HepG2 (cell line): ENCODE measurements around the gene SLC29A1. TPM values are rescaled to one million over a fixed set of nuclear protein-coding genes. Genes with fewer than 3 reads are reported as not detected.

Source experiments
- ARHGAP35 ChIP-seq: sonication (generic); formaldehyde crosslinking; IDR thresholded peaks from 2 replicates; pipeline ENCODE4 v1.9.0; 2022; ENCODE audit warnings: mild to moderate bottlenecking, inconsistent platforms, moderate library complexity, missing genetic modification reagents, borderline replicate concordance
- ELF4 ChIP-seq: sonication (generic); formaldehyde crosslinking; IDR thresholded peaks from 2 replicates; pipeline ENCODE4 v1.5.0; 2020; ENCODE audit warnings: missing genetic modification reagents, mild to moderate bottlenecking, moderate library complexity, borderline replicate concordance
- ETV5 ChIP-seq: IDR thresholded peaks from 2 replicates; pipeline ENCODE4 v1.6.1; 2018; ENCODE audit warnings: missing biosample characterization, missing genetic modification reagents, inconsistent platforms, borderline replicate concordance
- HOXA5 ChIP-seq: sonication (generic); formaldehyde crosslinking; IDR thresholded peaks from 2 replicates; pipeline ENCODE4 v1.4.0; 2020; ENCODE audit warnings: missing genetic modification reagents
- IRF2 ChIP-seq: IDR thresholded peaks from 2 replicates; pipeline ENCODE4 v1.6.1; 2018; ENCODE audit warnings: missing genetic modification reagents, missing compliant biosample characterization
- KAT7 ChIP-seq: IDR thresholded peaks from 2 replicates; pipeline ENCODE4 v1.6.1; 2018; ENCODE audit warnings: borderline replicate concordance, missing compliant biosample characterization
- MIER3 ChIP-seq: IDR thresholded peaks from 2 replicates; pipeline ENCODE4 v1.6.1; 2016; ENCODE audit warnings: missing compliant biosample characterization, borderline replicate concordance
- NBN ChIP-seq: fragments of 450-650 bp; conservative IDR thresholded peaks from 2 replicates; pipeline ENCODE4 v1.6.1; 2017
- NR1H2 ChIP-seq: sonication (generic); formaldehyde crosslinking; IDR thresholded peaks from 2 replicates; pipeline ENCODE4 v1.8.1; 2022; ENCODE audit warnings: low read depth, missing genetic modification reagents, borderline replicate concordance
- RFX5 ChIP-seq: IDR thresholded peaks from 2 replicates; pipeline ENCODE4 v1.6.1; 2011; ENCODE audit warnings: low read depth, low read length, improper control_type of control experiment
- SKI ChIP-seq: fragments of 450-650 bp; IDR thresholded peaks from one replicate; pipeline ENCODE4 v1.6.1; 2018; ENCODE audit warnings: mild to moderate bottlenecking; ENCODE audit not compliant: partially characterized antibody
- TGIF2 ChIP-seq: IDR thresholded peaks from 2 replicates; pipeline ENCODE4 v1.6.1; 2016; ENCODE audit warnings: control low read depth, missing compliant biosample characterization
- TOE1 ChIP-seq: sonication (generic); formaldehyde crosslinking; IDR thresholded peaks from 2 replicates; pipeline ENCODE4 v1.4.0; 2020; ENCODE audit warnings: mild to moderate bottlenecking, missing genetic modification reagents
- ZBTB26 ChIP-seq: IDR thresholded peaks from 2 replicates; pipeline ENCODE4 v1.6.1; 2016; ENCODE audit warnings: missing compliant biosample characterization, missing genetic modification reagents, borderline replicate concordance
- ZC3H4 ChIP-seq: sonication (generic); formaldehyde crosslinking; IDR thresholded peaks from 2 replicates; pipeline ENCODE4 v1.4.0; 2020; ENCODE audit warnings: missing genetic modification reagents, borderline replicate concordance
- ZMAT3 ChIP-seq: sonication (generic); formaldehyde crosslinking; conservative IDR thresholded peaks from 2 replicates; pipeline ENCODE4 v1.7.0; 2021; ENCODE audit warnings: missing genetic modification reagents
- ZNF10 ChIP-seq: sonication (generic); formaldehyde crosslinking; IDR thresholded peaks from 2 replicates; pipeline ENCODE4 v1.4.0; 2020; ENCODE audit warnings: mild to moderate bottlenecking, low read depth, missing genetic modification reagents, borderline replicate concordance
- ZNF337 ChIP-seq: sonication (generic); formaldehyde crosslinking; IDR thresholded peaks from 2 replicates; pipeline ENCODE4 v1.5.1; 2020; ENCODE audit warnings: missing genetic modification reagents, low read depth, mild to moderate bottlenecking, borderline replicate concordance
- ZNF33B ChIP-seq: sonication (generic); formaldehyde crosslinking; IDR thresholded peaks from 2 replicates; pipeline ENCODE4 v1.5.1; 2020; ENCODE audit warnings: mild to moderate bottlenecking, missing genetic modification reagents
- ZNF652 ChIP-seq: IDR thresholded peaks from 2 replicates; pipeline ENCODE4 v1.6.1; 2016; ENCODE audit warnings: low read depth, borderline replicate concordance
- ZNF670 ChIP-seq: sonication (generic); formaldehyde crosslinking; IDR thresholded peaks from 2 replicates; pipeline ENCODE4 v1.8.0; 2022; ENCODE audit warnings: mild to moderate bottlenecking, missing genetic modification reagents, borderline replicate concordance
- ZNF768 ChIP-seq: sonication (generic); formaldehyde crosslinking; IDR thresholded peaks from 2 replicates; pipeline ENCODE4 v1.4.0; 2020; ENCODE audit warnings: missing genetic modification reagents
- ZNF780A ChIP-seq: sonication (generic); formaldehyde crosslinking; IDR thresholded peaks from 2 replicates; pipeline ENCODE4 v1.8.0; 2022; ENCODE audit warnings: mild to moderate bottlenecking, missing genetic modification reagents, moderate library complexity
- ZSCAN31 ChIP-seq: sonication (generic); formaldehyde crosslinking; IDR thresholded peaks from 2 replicates; pipeline ENCODE4 v1.5.0; 2020; ENCODE audit warnings: low read depth, mild to moderate bottlenecking, missing genetic modification reagents
- polyA plus RNA-seq, 8 experiments: library from polyadenylated mRNA; depleted of rRNA in 3 of 8; stranded (reverse) in 7 of 8; unstranded in 1 of 8; fragments of >200 nt; fragmentation: Illumina TruSeq in 4 of 8; extraction: Trizol in 4 of 8; gene quantifications; 2 replicates each; pipeline versions ENCODE4 v1.2.1 to v1.2.3, GENCODE V29; 2011 to 2016; ENCODE audit warnings: low read depth in 4 of 8, missing spikeins in 1 of 8, mixed read lengths in 1 of 8; ENCODE audit not compliant: insufficient read depth in 1 of 8
- total RNA-seq, 5 experiments: library from RNA; depleted of rRNA; stranded (reverse); fragments of >200 nt; fragmentation: Illumina TruSeq; extraction: Trizol; gene quantifications; 2 replicates each; pipeline ENCODE4 v1.2.3, GENCODE V29; 2016; ENCODE audit warnings: low read depth in 1 of 5
- TF ChIP-seq, protein P1 (sequence below): IDR thresholded peaks from 2 replicates; pipeline ENCODE4 v1.6.1; 2016; ENCODE audit warnings: missing compliant biosample characterization, missing genetic modification reagents, borderline replicate concordance
- TF ChIP-seq, protein P2 (sequence below): IDR thresholded peaks from 2 replicates; pipeline ENCODE4 v1.6.1; 2016; ENCODE audit warnings: missing genetic modification reagents, missing compliant biosample characterization
- TF ChIP-seq, protein P3 (sequence below): sonication (generic); formaldehyde crosslinking; IDR thresholded peaks from 2 replicates; pipeline ENCODE4 v1.4.0; 2020; ENCODE audit warnings: missing genetic modification reagents

Gene SLC29A1
- total and polyA plus RNA-seq, 2 of the 13 experiments (the other 11 are each of a cell fraction or from before 2014, with no cell fraction given) = 43.2 to 106 TPM

DNA sequence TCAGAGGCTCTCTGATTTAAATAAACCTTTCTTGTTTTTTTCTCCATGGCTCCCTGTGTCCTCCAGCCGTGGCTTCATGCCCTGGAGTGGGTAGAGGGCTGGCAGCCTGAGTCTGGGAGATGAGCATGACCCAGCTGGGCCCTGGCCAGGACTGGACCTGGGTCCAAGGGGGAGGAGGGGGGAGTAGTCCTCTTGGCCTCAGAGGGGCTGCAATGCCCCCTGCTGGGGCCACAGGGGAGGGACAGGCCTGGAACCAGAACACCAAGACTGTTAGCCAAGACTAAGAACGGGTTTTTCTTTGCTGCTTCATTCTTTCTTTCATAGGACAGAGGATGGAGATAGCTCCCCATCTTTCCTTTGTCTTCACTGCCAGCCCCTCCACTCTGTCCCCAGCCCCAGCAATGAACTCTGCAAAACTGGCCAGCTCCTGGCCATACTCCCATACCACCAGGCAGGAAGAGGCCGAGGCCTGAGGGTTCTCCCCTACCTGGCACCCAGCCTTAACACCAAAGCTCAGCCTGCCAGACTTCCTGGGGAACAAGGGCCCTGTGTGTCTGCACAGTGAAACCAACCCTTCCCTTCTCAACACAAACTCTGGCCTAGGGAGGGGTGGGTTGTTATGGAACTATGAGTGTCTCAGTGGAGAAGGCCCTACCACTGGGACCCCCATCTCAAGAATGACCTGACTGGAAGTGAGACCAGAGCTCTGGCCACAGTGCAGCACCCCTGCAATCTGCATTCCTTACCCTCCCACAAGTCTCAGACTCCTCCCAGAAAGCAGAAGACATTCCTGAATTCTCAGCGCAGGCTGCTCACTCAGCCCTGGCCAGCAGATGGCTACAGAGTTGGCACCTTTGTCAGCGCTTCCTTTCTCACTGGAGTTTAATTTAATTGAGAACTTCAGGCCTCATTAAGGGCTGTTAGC lies 11.0 kb downstream of the SLC29A1 start (continued):
- peak; percentile 81; the same call in 1 of the 2 replicates for TF ChIP-seq MIER3 (CRISPR knock-in tag)
- peak; percentile 27; the same call in 1 of the 2 replicates for TF ChIP-seq ZBTB26 (CRISPR knock-in tag)
- 0 out of 2 replicates have a peak, but pooled peaks have one; percentile 50 for TF ChIP-seq IRF2
- peak; percentile 83 for TF ChIP-seq ZSCAN31
- TF ChIP-seq NR1H2 (CRISPR knock-in tag) = no peak
- TF ChIP-seq ZNF780A = no peak
- TF ChIP-seq, protein P1, sequence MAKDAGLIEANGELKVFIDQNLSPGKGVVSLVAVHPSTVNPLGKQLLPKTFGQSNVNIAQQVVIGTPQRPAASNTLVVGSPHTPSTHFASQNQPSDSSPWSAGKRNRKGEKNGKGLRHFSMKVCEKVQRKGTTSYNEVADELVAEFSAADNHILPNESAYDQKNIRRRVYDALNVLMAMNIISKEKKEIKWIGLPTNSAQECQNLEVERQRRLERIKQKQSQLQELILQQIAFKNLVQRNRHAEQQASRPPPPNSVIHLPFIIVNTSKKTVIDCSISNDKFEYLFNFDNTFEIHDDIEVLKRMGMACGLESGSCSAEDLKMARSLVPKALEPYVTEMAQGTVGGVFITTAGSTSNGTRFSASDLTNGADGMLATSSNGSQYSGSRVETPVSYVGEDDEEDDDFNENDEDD = no peak
- peak; percentile 70 for TF ChIP-seq SKI
- TF ChIP-seq, protein P2, sequence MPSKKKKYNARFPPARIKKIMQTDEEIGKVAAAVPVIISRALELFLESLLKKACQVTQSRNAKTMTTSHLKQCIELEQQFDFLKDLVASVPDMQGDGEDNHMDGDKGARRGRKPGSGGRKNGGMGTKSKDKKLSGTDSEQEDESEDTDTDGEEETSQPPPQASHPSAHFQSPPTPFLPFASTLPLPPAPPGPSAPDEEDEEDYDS (CRISPR knock-in tag) = no peak
- TF ChIP-seq ZNF10 (CRISPR knock-in tag) = no peak
- TF ChIP-seq TOE1 (CRISPR knock-in tag) = no peak
- no peak for TF ChIP-seq HOXA5 (CRISPR knock-in tag)
- TF ChIP-seq ZNF670 (CRISPR knock-in tag) = no peak
- no peak for TF ChIP-seq ZMAT3
- no peak; the same call in 1 of the 2 replicates for TF ChIP-seq ZNF33B (CRISPR knock-in tag)
- peak; percentile 11; the same call in 1 of the 2 replicates for TF ChIP-seq ETV5
- no peak for TF ChIP-seq ZC3H4
- TF ChIP-seq ZNF652 = no peak
- TF ChIP-seq KAT7 (CRISPR knock-in tag) = no peak
- TF ChIP-seq TGIF2 = 0 out of 2 replicates have a peak, but pooled peaks have one; percentile 57
- TF ChIP-seq ELF4 = no peak
- TF ChIP-seq, protein P3, sequence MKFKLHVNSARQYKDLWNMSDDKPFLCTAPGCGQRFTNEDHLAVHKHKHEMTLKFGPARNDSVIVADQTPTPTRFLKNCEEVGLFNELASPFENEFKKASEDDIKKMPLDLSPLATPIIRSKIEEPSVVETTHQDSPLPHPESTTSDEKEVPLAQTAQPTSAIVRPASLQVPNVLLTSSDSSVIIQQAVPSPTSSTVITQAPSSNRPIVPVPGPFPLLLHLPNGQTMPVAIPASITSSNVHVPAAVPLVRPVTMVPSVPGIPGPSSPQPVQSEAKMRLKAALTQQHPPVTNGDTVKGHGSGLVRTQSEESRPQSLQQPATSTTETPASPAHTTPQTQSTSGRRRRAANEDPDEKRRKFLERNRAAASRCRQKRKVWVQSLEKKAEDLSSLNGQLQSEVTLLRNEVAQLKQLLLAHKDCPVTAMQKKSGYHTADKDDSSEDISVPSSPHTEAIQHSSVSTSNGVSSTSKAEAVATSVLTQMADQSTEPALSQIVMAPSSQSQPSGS = peak; percentile 59; the same call in 1 of the 2 replicates
- TF ChIP-seq ARHGAP35 (CRISPR knock-in tag) = no peak
- no peak for TF ChIP-seq NBN
- TF ChIP-seq ZNF768 (CRISPR knock-in tag) = peak; percentile 60; the same call in 1 of the 2 replicates
- TF ChIP-seq ZNF337 (CRISPR knock-in tag) = no peak
- no peak for TF ChIP-seq RFX5
